Esophagus muscularis mucosa (tissue), 2 donors: ENCODE results near the gene SCN3A.

Experiments used
- EP300 ChIP-seq: sonication (generic); formaldehyde crosslinking; IDR thresholded peaks from one replicate; pipeline ENCODE4 v1.6.1; 2017; ENCODE audit warnings: antibody characterized with exemption
- POLR2A ChIP-seq: fragments of 450-650 bp; IDR thresholded peaks from one replicate; pipeline ENCODE4 v1.6.1; 2017; ENCODE audit warnings: antibody characterized with exemption, moderate library complexity, mild to moderate bottlenecking, low read depth

DNA sequence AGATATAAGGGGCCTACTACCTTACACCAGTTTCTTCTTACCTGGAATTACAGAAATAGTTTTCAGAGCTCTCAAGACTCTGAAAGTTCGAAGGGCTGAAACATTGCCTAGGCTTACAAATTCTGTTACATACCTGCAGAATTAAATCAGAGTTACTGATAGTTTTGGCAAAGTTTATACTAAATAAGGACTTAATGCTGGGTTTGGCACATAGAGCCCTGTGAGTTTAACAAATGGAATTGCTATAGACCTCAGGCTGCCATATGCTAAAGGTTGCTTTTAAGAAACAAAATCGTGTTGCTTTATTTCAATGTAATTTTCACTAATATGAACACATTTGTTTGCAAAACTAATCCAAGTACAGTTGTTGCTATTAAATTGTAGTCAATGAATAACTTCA lies 40.1 kb downstream of the SCN3A start:
- TF ChIP-seq POLR2A, result no peak
- no peak for TF ChIP-seq EP300
